HUDEP-2 (cell line): ENCODE measurements around the gene LMAN2.
"Not testable (repeated sequence)": the region's sequence is repeated elsewhere in the genome, so short reads cannot be mapped to it uniquely, and the experiment has no call there.

Source experiments
- DNase-seq, 76 experiments: peaks; one replicate each; lab custom pipeline; 2025; ENCODE audit not compliant: unreplicated experiment in 76 of 76; lab: John Stamatoyannopoulos, UW

Gene LMAN2

GRCh38 chr5:177378884-177379883 is 27.7 kb upstream of the LMAN2 start:
- DNase-seq: peak in 27 of 76 experiments; percentile 8 to 47 (median 18)

- no peak for DNase-seq
Observed at GRCh38 chr5:177377851-177378776, 26.6 kb upstream of the LMAN2 start.

- no peak for DNase-seq
Observed at GRCh38 chr5:177376107-177376506, 24.6 kb upstream of the LMAN2 start.

DNA sequence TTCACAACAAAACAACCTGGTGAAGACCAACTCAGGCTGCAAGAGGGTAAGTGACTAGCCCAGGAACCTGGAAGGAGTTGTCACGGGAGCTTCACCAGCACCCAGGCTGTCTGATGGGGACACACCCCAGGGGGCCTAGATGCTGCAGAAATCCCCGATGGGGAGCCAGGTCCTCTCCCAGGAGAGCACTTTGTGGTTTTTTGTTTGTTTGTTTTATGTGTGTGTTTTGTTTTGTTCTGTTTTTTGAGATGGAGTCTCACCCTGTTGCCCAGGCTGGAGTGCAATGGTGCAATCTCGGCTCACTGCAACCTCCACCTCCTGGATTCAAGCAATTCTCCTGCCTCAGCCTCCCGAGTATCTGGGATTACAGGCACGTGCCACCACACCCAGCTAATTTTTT is 24.0 kb upstream of the LMAN2 start:
- not testable (repeated sequence) for DNase-seq

GRCh38 chr5:177374211-177374610 is 22.7 kb upstream of the LMAN2 start:
- DNase-seq: no peak

DNA sequence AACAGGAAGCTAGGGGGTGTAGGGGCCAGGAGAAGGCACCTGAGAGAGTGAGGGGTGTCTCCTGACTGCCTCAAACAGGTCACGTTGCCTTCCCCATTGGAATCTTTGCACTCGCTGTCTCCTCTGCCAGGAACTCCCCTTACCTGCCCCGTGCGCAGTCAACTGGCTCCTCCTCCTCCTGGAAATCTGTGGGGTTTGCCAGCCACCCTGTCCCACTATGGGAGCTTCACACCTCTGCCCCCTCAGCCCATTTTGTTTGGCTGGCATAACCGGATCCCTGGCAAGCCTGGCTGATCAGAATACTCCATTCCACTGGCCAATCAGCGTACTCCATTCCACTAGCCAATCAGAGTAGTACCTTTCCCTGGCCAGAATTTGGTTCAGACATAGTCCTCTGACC is 22.3 kb upstream of the LMAN2 start:
- no peak for DNase-seq

DNA sequence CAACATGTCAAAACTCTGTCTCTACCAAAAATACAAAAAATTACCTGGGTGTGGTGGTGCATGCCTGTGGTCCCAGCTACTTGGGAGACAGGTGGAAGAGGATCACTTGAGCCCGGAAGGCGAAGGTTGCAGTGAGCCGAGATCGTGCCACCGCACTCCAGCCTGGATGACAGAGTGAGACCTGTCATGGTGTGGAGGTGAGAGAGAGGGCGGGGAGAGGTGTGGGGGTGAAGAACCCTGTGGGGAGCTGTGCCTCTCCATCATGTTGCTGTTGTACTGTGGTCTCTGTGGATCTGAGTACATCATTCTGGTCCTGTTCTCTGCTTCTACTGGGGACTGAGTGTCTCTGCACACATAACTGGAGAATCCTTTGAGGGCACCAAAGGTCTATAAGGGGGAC is 21.4 kb upstream of the LMAN2 start:
- no peak for DNase-seq

- DNase-seq: no peak
Observed at GRCh38 chr5:177372034-177372896, 20.8 kb upstream of the LMAN2 start.

- DNase-seq: no peak
Observed at GRCh38 chr5:177371120-177372033, 19.9 kb upstream of the LMAN2 start.

- peak in 73 of 76 experiments; percentile 19 to 83 (median 69) for DNase-seq
Observed at GRCh38 chr5:177370488-177371119, 19.1 kb upstream of the LMAN2 start.

DNA sequence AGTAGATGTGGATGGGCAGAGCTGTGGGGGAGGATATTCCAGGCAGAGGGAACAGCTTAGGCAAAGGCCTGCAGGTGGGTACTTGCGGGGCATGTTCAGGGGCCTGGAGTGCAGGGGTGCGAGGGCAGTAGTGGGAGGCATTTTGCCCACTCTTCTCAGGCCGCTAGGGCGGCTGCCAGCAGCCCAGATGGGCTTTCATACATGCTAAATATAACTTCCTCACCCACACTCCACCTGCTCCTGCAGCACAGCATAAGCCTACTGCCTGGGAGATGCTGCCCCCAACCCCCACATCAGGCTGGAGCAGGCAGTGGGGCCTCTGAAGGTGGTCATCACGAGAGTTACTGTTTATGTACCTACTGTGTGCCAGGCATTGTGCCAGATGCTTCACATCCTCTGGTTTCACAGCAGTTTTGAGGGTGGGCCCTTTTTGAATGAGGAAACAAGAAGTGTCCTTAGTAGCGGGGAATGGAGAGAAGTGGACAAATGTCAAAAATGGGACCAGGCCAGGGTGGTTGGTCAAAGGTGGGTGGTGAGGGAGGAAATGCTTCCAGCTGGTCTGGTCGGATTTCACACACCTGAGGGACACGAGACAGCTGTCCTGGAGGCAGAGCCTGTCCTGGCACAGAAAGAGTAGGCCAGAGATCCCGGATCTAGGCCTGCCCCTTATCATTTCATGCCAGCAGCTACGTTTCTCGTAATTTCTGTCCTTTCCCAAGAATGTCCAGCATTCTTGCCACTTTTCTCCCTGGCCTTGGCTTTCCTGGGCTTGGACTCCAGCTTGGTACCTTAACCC is 18.4 kb upstream of the LMAN2 start:
- DNase-seq: peak in 1 of 76 experiments; percentile 3

- peak in 26 of 76 experiments; percentile 5 to 41 (median 23) for DNase-seq
Observed at GRCh38 chr5:177368869-177369644, 17.6 kb upstream of the LMAN2 start.

DNA sequence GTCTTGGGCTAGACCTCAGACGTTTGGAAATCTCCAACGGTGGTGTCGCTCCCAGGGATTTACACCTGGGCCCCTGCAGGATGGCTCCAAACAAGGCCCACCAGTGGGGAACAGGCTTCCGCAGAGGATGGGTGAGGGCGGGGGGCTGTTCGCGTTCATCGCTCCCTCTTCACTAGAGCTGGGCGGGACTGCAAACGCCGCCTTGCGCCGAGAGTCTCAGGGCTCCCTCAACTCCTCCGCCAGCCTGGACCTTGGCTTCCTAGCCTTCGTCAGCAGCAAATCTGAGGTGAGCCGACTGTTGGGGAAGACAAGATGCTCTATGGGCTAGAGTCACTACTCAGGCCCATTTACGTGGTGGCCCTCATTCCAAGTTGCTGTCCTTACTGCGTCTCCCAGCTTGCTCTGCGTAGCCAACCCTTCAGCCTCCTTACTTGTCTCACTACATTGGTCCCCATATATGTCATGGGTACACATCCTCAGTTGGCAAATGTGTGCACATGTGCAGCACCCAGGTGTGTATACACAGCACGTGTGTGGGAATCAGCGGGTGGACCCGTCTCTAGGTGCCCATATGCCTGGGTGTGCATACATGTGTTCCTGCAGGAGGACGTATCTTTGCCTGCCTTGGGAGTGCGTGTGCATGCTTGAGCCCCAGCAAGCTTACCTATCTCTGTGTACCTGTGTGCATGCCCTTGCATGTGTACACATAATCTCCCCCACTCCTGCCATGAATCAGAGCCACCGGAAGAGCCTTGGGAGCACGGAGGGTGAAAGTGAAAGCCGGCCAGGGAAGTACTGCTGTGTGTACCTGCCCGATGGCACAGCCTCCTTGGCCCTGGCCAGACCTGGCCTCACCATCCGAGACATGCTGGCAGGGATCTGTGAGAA is 16.8 kb upstream of the LMAN2 start:
- DNase-seq: no peak

- DNase-seq: no peak
Observed at GRCh38 chr5:177367323-177367848, 15.9 kb upstream of the LMAN2 start.

GRCh38 chr5:177366528-177367322 is 15.3 kb upstream of the LMAN2 start:
- peak in 66 of 76 experiments; percentile 11 to 82 (median 50) for DNase-seq
